Activated CD8-positive, alpha-beta T cell treated with anti-CD3 and anti-CD28 coated beads for 36 hours (primary cell): ENCODE measurements around the gene VAT1. TPM values are rescaled to one million over a fixed set of nuclear protein-coding genes. Genes with fewer than 3 reads are reported as not detected.

ENCODE experiments used
- ATAC-seq: fragments of 200-7000 bp; cut with Tn5 transposase; one replicate; pipeline ENCODE4 v1.10.0; 2021; ENCODE audit warnings: mild to moderate bottlenecking, moderate library complexity
- CTCF ChIA-PET: fragments of 350-600 bp; sonication (Branson Sonifier 250); formaldehyde crosslinking; loops from one replicate; lab custom pipeline; 2021; ENCODE audit warnings: antibody characterized with exemption; lab: Charles Lee
- POLR2A ChIA-PET: fragments of 350-600 bp; sonication (Branson Sonifier 250); formaldehyde crosslinking; loops from one replicate; lab custom pipeline; 2021; ENCODE audit warnings: antibody characterized with exemption; lab: Charles Lee
- DNase-seq: peaks from one replicate; pipeline ENCODE4 v3.0.0-alpha.2; 2020
- H3K27ac Mint-ChIP-seq: one replicate; pipeline ENCODE4 v1.8.0; 2021; ENCODE audit warnings: mild to moderate bottlenecking, mixed read lengths
- H3K27me3 Mint-ChIP-seq: one replicate; pipeline ENCODE4 v1.8.0; 2021; ENCODE audit warnings: mixed read lengths
- H3K36me3 Mint-ChIP-seq: one replicate; pipeline ENCODE4 v1.8.0; 2021; ENCODE audit warnings: low read depth, mixed read lengths
- H3K4me1 Mint-ChIP-seq: one replicate; pipeline ENCODE4 v1.8.0; 2021; ENCODE audit warnings: low read depth, mixed read lengths
- H3K4me3 Mint-ChIP-seq: one replicate; pipeline ENCODE4 v1.8.0; 2021; ENCODE audit warnings: mild to moderate bottlenecking, moderate library complexity, mixed read lengths
- H3K9me3 Mint-ChIP-seq: one replicate; pipeline ENCODE4 v1.8.0; 2021; ENCODE audit warnings: mixed read lengths
- intact Hi-C: fragments of 100-400 bp; cut with micrococcal nuclease; formaldehyde crosslinking; loops from one replicate; pipeline ENCODE4 v1.10.0; 2022
- total RNA-seq, 2 experiments: library from RNA; stranded (reverse); gene quantifications; one replicate each; pipeline ENCODE4 v1.2.3, GENCODE V29; 2021
- TF ChIP-seq, protein P1 (sequence below): fragments of 200-600 bp; IDR thresholded peaks from one replicate; pipeline ENCODE4 v1.8.0; 2022; ENCODE audit warnings: antibody characterized with exemption, mild to moderate bottlenecking

Gene VAT1
- total RNA-seq, 2 experiments from 2014 or later: 35.9 to 39.4 TPM

DNA sequence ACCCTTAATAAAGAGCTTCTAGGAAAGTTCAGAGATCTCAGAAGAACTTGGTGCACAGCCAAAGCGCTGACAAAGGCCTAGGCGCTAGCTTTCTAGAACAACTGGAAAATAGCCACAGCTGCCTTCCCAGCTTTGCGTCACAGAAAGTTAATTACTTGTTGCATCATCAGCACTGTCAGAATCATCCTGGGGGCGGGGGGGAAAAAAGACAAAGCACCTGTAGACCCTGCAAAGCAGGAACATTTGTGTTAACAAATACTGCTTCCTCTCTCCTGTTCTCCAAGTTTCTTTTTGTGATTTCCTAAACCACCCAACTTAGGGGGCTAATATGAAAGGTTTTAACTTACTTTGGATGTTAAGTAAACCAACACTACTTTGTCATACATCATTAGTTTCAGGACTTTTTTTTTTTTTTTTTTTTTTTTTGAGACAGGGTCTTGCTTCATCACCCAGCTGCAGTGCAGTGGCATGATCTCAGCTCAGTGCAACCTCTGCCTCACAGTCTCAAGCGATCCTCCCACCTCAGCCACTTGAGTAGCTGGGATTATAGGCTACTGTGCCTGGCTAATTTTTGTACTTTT is 53.1 kb downstream of the VAT1 start:
- ATAC-seq (no peak), DNase-seq (no peak)
- Mint-ChIP-seq H3K4me3 (no peak overlapping the region), H3K36me3 (peaks cover 5% of the 10 kb centered on the region), H3K4me1 (peaks cover 5% of the 10 kb centered on the region), H3K27me3 (no peaks in the 10 kb centered on the region), H3K9me3 (no peaks in the 10 kb centered on the region), H3K27ac (no peak overlapping the region)
- POLR2A ChIA-PET: interaction anchor here (0.7 to 1.1 kb wide), 4 partner anchors 16 to 38 kb away, joined by 3 to 4 read pairs (median 3); partner anchors contain the start of gene IFI35
- intact Hi-C loops: no loop called here
- TF ChIP-seq, protein P1, sequence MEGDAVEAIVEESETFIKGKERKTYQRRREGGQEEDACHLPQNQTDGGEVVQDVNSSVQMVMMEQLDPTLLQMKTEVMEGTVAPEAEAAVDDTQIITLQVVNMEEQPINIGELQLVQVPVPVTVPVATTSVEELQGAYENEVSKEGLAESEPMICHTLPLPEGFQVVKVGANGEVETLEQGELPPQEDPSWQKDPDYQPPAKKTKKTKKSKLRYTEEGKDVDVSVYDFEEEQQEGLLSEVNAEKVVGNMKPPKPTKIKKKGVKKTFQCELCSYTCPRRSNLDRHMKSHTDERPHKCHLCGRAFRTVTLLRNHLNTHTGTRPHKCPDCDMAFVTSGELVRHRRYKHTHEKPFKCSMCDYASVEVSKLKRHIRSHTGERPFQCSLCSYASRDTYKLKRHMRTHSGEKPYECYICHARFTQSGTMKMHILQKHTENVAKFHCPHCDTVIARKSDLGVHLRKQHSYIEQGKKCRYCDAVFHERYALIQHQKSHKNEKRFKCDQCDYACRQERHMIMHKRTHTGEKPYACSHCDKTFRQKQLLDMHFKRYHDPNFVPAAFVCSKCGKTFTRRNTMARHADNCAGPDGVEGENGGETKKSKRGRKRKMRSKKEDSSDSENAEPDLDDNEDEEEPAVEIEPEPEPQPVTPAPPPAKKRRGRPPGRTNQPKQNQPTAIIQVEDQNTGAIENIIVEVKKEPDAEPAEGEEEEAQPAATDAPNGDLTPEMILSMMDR: no peak
- CTCF ChIA-PET: interaction anchor here (1.1 kb wide), 1 partner anchor 29 kb away, joined by 4 read pairs; the partner anchor contains the start of gene RPL27

DNA sequence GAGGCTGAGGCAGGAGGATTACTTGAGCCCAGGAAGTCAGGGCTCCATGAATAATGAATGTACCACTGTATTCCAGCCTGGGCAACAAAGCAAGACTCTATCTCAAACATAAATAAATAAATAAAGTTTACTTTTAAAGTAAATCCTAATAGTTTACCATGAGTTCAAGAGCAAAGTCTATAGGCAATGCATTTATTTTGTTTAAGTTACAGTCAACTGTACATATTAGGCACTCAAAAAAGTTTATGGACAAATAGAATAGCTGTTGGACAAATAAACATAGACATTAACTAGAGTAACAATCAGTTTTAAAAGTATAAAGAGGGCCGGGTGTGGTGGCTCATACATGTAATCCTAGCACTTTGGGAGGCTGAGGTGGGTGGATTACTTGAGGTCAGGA is 54.3 kb downstream of the VAT1 start:
- H3K36me3 Mint-ChIP-seq: peaks cover 10% of the 10 kb centered on the region
- H3K4me1 Mint-ChIP-seq: peaks cover 10% of the 10 kb centered on the region
- no peak for ATAC-seq
- TF ChIP-seq, protein P1: no peak
- H3K27ac Mint-ChIP-seq: no peak overlapping the region
- intact Hi-C loops: no loop called here
- ChIA-PET POLR2A (interaction anchor here (1.1 kb wide), 3 partner anchors 25 to 39 kb away, joined by 3 to 4 read pairs (median 3); partner anchors contain the start of genes IFI35 and RPL27), CTCF (no interaction called here)
- H3K27me3 Mint-ChIP-seq: no peaks in the 10 kb centered on the region
- no peaks in the 10 kb centered on the region for H3K9me3 Mint-ChIP-seq
- no peak overlapping the region for H3K4me3 Mint-ChIP-seq
- no peak for DNase-seq

Other genes with a start within 250 kb of the VAT1 start
- 10 to 100 TPM; 63.4 to 67.2 TPM for gene VPS25, start 248.9 kb downstream of the VAT1 start, total RNA-seq
- under 1 TPM; 0.65 to 0.72 TPM for gene WNK4, start 241.8 kb downstream of the VAT1 start, total RNA-seq
- 10 to 100 TPM; 24.9 to 27.9 TPM for gene COA3, start 223.7 kb downstream of the VAT1 start, total RNA-seq
- gene CNTD1, start 223.5 kb downstream of the VAT1 start, total RNA-seq: under 1 TPM in 1 of 2 experiments, not detected in 1; 0.23 TPM
- gene BECN1, start 198.1 kb downstream of the VAT1 start, total RNA-seq: 10 to 100 TPM; 72.0 to 74.1 TPM
- gene PSME3, start 189.0 kb downstream of the VAT1 start, total RNA-seq: 100 to 1,000 TPM; 124 to 132 TPM
- 1 to 10 TPM; 3.0 to 3.3 TPM for gene AOC2, start 177.8 kb downstream of the VAT1 start, total RNA-seq
- gene AOC3, start 171.2 kb downstream of the VAT1 start, total RNA-seq: 1 to 10 TPM; 2.0 to 2.9 TPM
- gene G6PC1, start 121.6 kb downstream of the VAT1 start, total RNA-seq: not detected
- 10 to 100 TPM; 54.3 to 57.5 TPM for gene AARSD1, start 57.9 kb downstream of the VAT1 start, total RNA-seq
- gene PTGES3L, start 42.3 kb downstream of the VAT1 start, total RNA-seq: 1 to 10 TPM; 2.2 to 2.8 TPM
- gene RUNDC1, start 41.8 kb downstream of the VAT1 start, total RNA-seq: 10 to 100 TPM; 16.1 to 17.0 TPM
- gene RPL27, start 24.0 kb downstream of the VAT1 start, total RNA-seq: 1,000 to 10,000 TPM; 1,640 to 1,647 TPM
- 10 to 100 TPM; 33.4 to 35.8 TPM for gene IFI35, start 15.6 kb downstream of the VAT1 start, total RNA-seq
- not detected for gene RND2, start 2.8 kb upstream of the VAT1 start, total RNA-seq
- 10 to 100 TPM; 84.5 to 92.9 TPM for gene BRCA1, start 103.0 kb upstream of the VAT1 start, total RNA-seq
- 10 to 100 TPM; 45.6 to 46.5 TPM for gene NBR1, start 148.8 kb upstream of the VAT1 start, total RNA-seq
- 1 to 10 TPM; 9.2 to 9.8 TPM for gene TMEM106A, start 189.5 kb upstream of the VAT1 start, total RNA-seq
- gene CCDC200, start 206.2 kb upstream of the VAT1 start, total RNA-seq: not detected
- gene RNU2-1, start 211.6 kb upstream of the VAT1 start, total RNA-seq: 1,000 to 10,000 TPM; 3,772 to 4,070 TPM